Large intestine (tissue), 3 donors: Measurements from ENCODE around the gene PDIA4. TPM values are rescaled to one million over a fixed set of nuclear protein-coding genes. Genes with fewer than 3 reads are reported as not detected.
"Not testable (repeated sequence)": the region's sequence is repeated elsewhere in the genome, so short reads cannot be mapped to it uniquely, and the experiment has no call there.

ENCODE experiments used
- DNase-seq, 2 donors: peaks; one replicate each; pipeline versions ENCODE4 v3.0.0 to v3.0.0-alpha.2; 2013
- H3K27ac ChIP-seq: one replicate; pipeline ENCODE4 v1.5.1; 2013; ENCODE audit warnings: low read length
- H3K27me3 ChIP-seq: 2 replicates; pipeline ENCODE4 v1.6.1; 2013; ENCODE audit warnings: low read length; ENCODE audit not compliant: control insufficient read depth, insufficient read depth
- H3K36me3 ChIP-seq: 2 replicates; pipeline ENCODE4 v1.6.1; 2013; ENCODE audit warnings: low read length; ENCODE audit not compliant: control insufficient read depth, insufficient read depth
- H3K4me1 ChIP-seq: one replicate; pipeline ENCODE4 v1.6.1; 2013; ENCODE audit warnings: low read length; ENCODE audit not compliant: control insufficient read depth, insufficient read depth
- H3K4me3 ChIP-seq: one replicate; pipeline ENCODE4 v1.5.1; 2013; ENCODE audit warnings: low read length
- H3K9me3 ChIP-seq: one replicate; pipeline ENCODE4 v1.6.1; 2013; ENCODE audit warnings: mild to moderate bottlenecking, low read depth, low read length, moderate library complexity; ENCODE audit not compliant: control insufficient read depth
- WGBS: methylation state at CpG from one replicate; pipeline ENCODE4 v1.1.5; 2013; ENCODE audit warnings: low lambda C conversion rate; ENCODE audit not compliant: insufficient coverage; 5-methylcytosine and 5-hydroxymethylcytosine counted together
- polyA plus RNA-seq: library from polyadenylated mRNA; unstranded; fragments of 120-200 nt; gene quantifications from one replicate; pipeline ENCODE4 v1.2.1, GENCODE V29; 2013

The PDIA4 gene
- polyA plus RNA-seq, 1 donor = 134 TPM

DNA sequence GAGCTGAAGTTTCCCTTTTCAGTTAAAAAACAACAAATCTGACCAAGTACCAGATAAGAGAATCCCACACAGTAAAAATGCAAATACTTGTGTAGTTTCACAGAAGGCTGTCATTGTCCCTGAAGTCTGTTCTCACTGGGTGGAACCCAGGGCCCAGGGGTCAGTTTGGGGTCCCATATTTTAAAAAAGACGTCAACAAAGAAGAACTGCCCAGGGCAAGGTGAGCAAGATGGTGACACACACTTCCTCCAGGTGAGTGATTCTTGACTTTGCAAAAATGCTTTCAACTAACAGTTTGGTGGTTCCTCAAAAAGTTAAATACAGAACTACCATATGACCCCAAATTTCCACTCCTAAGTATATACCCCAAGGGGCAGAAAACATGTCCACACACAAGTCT, 36.8 kb downstream of the PDIA4 start:
- no peaks in the 10 kb centered on the region for H3K9me3 ChIP-seq
- no peak overlapping the region for H3K27ac ChIP-seq
- DNase-seq = no peak
- H3K27me3 ChIP-seq = no peaks in the 10 kb centered on the region
- 83% methylated on average over 1 of the region's 1 CpG for WGBS
- H3K4me1 ChIP-seq = peaks cover 9% of the 10 kb centered on the region
- H3K4me3 ChIP-seq = no peak overlapping the region
- no peaks in the 10 kb centered on the region for H3K36me3 ChIP-seq

DNA sequence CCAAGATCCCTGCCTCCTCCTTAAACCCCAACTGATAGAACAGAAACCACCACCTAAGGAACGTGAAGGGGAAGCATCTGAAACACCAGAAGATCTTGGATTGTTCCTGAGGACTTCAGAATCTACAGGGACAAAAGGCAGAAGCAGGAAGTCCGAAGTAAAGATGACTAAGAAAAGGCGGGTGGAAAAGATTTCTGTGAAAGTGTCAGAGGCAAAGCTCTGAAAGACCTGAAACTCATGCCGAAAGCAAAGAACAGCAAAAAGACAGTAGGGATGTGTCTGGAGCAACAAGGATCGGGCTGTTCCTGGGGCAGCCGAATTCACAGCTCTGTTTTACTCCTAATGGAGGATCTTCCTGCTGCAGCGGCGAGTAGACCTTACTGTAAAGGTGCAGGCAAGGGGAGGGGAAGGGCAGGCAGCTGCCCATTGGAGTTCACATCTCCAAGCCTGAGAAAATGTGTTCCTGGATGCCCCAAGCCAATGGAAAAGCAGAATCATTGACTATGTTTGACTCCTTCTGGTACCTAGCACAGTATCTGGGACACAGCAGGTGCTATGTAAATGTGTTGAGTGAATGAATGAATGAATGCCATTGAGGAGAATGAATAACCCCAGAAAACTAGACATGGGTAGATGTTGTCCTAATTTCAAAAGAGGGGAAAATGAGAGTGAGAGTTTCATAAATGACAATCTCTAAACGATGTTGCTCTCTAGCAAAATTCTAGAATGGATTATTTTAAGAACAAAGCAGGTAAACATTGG, 40.4 kb downstream of the PDIA4 start:
- H3K27me3 ChIP-seq = no peaks in the 10 kb centered on the region
- peak overlapping the region; percentile 72 for H3K4me3 ChIP-seq
- no peaks in the 10 kb centered on the region for H3K9me3 ChIP-seq
- H3K27ac ChIP-seq = peak overlapping the region; percentile 89
- peak in 1 of 2 donors; percentile 57 for DNase-seq
- WGBS = 8% methylated on average over 4 of the region's 9 CpGs
- H3K4me1 ChIP-seq = peaks cover 14% of the 10 kb centered on the region
- no peaks in the 10 kb centered on the region for H3K36me3 ChIP-seq

DNA sequence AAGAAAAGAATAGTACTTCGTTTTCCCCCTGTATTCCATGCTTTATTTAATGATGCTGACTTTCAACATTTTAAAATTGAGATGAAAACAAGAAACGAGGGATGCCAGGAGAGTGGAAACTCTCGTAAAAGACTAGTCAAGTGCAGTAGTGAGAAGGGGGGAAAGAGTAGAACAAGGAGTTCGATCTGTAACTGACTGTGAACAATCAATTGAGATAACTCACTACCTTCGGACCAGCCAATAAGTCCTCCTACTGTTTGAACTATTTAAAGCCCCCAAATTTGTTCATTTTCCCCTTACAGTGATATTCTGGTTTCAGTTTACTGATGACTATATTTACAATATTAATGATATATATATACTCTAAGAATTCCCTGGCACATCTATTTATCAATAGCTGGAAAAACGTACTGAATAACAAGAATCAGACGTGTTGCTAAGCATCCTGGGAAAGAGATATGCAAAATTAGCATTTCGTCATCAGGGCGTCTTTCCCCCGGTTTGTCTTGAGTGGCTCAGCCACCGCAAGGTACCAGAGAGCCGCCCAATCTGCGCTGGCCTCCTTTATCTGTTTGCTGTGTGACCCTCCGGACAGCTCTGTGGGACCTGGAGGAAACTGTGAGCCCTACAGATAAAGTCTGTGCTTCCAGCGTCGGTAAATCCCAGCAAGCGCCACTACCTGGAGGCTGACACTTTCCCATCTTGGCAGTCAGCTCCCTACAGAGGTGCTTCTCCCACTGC, 41.1 kb downstream of the PDIA4 start:
- WGBS = 0% methylated on average over 1 of the region's 17 CpGs

DNA sequence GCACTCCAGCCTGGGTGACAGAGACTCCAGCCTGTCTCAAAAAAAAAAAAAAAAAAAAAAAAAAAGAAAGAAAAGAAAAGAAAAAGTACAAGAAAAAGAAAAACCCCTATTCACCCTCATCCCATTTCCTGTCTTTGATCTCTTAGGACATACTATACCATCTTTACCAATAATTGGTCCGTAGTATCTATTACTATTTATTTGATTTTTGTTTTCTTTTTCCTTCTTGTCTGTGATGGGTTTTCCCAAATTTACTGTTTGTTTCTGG, 41.6 kb downstream of the PDIA4 start:
- H3K9me3 ChIP-seq = no peaks in the 10 kb centered on the region
- no peak overlapping the region for H3K27ac ChIP-seq
- H3K27me3 ChIP-seq = peaks cover under 1% of the 10 kb centered on the region
- peak overlapping the region; percentile 72 for H3K4me3 ChIP-seq
- no peak for DNase-seq
- peaks cover 14% of the 10 kb centered on the region for H3K4me1 ChIP-seq
- 80% methylated on average over 1 of the region's 1 CpG for WGBS
- H3K36me3 ChIP-seq = no peaks in the 10 kb centered on the region

More for the DNA sequence above, 41.1 kb downstream of the PDIA4 start:
- no peaks in the 10 kb centered on the region for H3K27me3 ChIP-seq
- peak; percentile 90 to 91 for DNase-seq
- no peaks in the 10 kb centered on the region for H3K36me3 ChIP-seq
- peaks cover 14% of the 10 kb centered on the region for H3K4me1 ChIP-seq
- peak overlapping the region; percentile 72 for H3K4me3 ChIP-seq
- H3K27ac ChIP-seq = peak overlapping the region; percentile 89
- H3K9me3 ChIP-seq = no peaks in the 10 kb centered on the region

DNA sequence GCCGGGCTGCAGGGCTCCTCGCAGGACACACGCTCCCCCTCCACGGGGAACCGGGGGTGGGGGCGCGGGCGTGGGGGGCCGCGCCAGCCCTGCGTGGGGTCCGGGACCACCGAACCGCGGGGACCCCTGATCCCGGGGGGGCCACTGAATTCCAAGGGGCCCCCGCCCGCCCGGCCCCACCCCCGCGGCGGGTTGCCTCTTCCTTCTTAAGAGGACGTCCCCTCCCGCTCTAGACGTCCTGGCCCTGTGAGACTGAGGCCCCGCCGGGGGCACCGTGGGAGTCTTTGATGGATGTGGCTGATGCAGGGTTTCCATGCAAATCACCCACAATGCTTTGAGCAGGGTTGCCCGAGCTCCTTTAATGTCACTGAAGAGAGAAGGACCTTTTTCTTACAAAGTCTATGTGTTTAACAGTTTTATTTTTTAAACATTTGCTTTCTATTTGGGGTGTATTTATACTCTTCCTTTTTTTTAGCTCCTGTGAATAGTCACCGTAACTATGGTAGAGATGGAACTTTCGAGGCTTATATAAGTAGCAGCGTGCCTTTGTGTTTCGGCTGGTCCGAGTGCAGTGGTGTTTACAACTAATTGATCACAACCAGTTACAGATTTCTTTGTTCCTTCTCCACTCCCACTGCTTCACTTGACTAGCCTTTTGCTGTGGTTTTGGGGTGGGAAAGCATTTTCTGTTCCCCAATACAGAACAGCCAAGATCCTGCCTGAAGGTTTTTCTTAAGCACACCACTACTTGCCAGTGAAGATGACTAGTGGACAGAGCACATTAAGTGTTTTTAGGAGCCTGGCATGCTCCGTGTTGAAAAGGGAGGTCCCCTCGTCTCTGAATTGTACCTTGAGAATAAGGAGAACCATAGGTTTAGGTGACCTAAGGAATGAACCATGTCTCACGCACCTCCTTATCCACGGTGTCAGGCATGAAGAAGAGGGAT, 44.8 kb downstream of the PDIA4 start:
- H3K27ac ChIP-seq = peak overlapping the region; percentile 37
- H3K36me3 ChIP-seq = no peaks in the 10 kb centered on the region
- peaks cover 9% of the 10 kb centered on the region for H3K4me1 ChIP-seq
- WGBS = 0% methylated on average over 2 of the region's 38 CpGs
- peaks cover 5% of the 10 kb centered on the region for H3K27me3 ChIP-seq
- peak overlapping the region; percentile 64 for H3K4me3 ChIP-seq
- DNase-seq = peak; percentile 42 to 77
- H3K9me3 ChIP-seq = no peaks in the 10 kb centered on the region

DNA sequence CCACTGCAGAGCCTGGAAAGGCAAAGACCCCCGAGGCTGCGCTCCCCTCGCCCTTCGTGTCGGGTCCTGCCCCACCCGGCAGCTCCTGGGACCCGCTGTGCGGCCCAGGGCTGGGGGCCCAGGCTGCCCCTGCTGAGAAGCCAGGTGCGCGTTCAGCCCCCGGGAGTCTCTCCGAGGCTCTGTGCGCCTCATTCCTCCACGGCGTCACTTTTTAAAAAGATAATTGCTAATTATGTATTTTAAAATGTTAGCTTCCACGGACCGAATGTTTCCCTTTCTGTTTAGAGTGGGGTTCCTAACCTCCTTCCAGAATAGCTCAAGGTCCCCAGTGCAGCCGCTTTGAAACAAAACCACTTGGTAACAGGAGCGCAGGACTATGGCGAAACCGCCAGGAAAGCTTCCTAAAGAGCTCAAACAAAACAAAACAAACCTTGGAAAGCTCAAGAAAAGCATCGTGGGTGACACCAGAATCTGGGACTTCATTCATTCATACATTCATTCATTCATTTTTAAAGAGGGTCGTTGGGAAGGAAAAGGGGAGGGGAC, 45.6 kb downstream of the PDIA4 start:
- Histone ChIP-seq H3K36me3 (no peaks in the 10 kb centered on the region), H3K9me3 (no peaks in the 10 kb centered on the region), H3K4me1 (peaks cover 5% of the 10 kb centered on the region), H3K27me3 (peaks cover 5% of the 10 kb centered on the region), H3K27ac (no peak overlapping the region), H3K4me3 (peak overlapping the region; percentile 64)
- peak in 1 of 2 donors; percentile 44 for DNase-seq
- no CpG with 5 or more reads among the region's 23 CpGs for WGBS

DNA sequence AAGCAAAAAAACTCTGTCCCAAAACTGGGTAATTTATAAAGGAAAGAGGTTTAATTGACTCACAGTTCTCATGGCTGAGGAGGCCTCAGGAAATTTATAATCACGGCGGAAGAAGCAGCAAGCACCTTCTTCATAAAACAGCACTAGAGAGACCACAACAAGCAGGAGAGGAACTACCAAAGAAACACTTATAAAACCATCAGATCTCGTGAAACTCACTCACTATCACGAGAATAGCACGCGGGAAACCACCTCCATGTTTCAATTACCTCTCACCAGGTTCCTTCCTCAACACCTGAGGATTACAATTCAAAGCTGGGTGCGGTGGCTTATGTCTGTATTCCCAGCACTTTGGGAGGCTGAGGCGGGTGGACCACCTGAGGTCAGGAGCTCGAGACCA, 48.5 kb downstream of the PDIA4 start:
- peaks cover 4% of the 10 kb centered on the region for H3K4me1 ChIP-seq
- H3K4me3 ChIP-seq = no peak overlapping the region
- H3K27ac ChIP-seq = no peak overlapping the region
- H3K9me3 ChIP-seq = no peaks in the 10 kb centered on the region
- H3K36me3 ChIP-seq = no peaks in the 10 kb centered on the region
- peaks cover 5% of the 10 kb centered on the region for H3K27me3 ChIP-seq
- no CpG with 5 or more reads among the region's 9 CpGs for WGBS
- DNase-seq = no peak

DNA sequence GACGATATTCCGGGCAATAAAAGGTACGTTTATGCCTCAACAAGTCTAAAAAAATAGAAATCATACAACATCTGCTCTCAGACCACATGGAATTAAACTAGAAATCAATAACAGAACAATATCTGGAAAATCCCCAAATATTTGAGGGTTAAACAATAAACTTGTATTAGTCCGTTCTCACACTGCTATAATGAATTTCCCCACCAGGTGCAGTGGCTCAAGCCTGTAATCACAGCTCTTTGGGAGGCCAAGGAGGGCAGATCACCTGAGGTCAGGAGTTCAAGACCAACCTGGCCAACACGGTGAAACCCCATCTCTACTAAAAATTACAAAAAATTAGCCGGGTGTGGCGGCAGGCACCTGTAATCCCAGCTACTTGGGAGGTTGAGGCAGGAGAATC, 49.2 kb downstream of the PDIA4 start:
- H3K27me3 ChIP-seq, H3K4me1 ChIP-seq, H3K27ac ChIP-seq, H3K4me3 ChIP-seq, H3K9me3 ChIP-seq, DNase-seq, H3K36me3 ChIP-seq: not testable (repeated sequence)
- WGBS = 67% methylated on average over 3 of the region's 7 CpGs

DNA sequence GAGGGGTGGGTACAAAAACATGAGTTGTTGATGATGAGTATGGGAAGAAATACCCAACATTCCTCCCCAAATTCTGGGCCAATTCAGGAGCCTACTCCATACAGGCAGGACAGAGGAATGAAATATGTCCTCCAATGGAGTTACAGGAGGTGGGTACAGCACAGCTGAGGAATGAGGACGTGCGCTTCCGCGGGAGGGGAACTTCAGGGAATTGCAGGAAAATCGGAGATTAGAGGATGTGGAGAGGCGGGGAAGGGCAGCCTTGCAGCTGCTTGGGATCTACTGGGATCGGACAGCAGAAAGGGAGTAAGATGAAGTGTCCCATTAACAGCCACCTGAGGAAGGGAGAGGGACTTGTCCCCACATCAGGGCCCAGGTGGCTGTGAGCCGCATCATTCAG, 50.2 kb downstream of the PDIA4 start:
- Histone ChIP-seq H3K4me1 (no peaks in the 10 kb centered on the region), H3K27ac (no peak overlapping the region), H3K4me3 (no peak overlapping the region), H3K9me3 (no peaks in the 10 kb centered on the region), H3K27me3 (peaks cover 5% of the 10 kb centered on the region), H3K36me3 (no peaks in the 10 kb centered on the region)
- 61% methylated on average over 2 of the region's 8 CpGs for WGBS
- DNase-seq = no peak

DNA sequence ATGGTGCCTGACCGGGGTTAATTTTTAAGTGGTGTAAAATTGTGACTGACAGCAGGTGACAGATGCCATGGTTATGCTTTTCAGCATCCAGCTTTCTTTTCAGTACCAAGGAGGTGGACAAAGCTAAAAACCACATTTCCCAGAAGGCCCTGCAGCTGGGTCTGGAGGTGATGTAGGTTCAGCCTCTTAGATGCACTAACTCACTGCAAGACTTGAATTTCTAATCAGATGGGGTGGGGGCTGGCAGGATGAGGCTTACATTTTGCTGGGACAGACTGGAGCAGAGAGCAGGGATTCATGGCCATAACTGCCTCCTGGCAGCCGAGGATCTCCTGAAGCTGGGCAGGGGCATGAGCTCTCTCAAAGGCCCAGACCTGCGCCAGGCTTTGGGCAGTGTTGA, 52.4 kb downstream of the PDIA4 start:
- H3K36me3 ChIP-seq = no peaks in the 10 kb centered on the region
- H3K27me3 ChIP-seq = no peaks in the 10 kb centered on the region
- no peak overlapping the region for H3K27ac ChIP-seq
- no peaks in the 10 kb centered on the region for H3K9me3 ChIP-seq
- no peak for DNase-seq
- H3K4me3 ChIP-seq = no peak overlapping the region
- no CpG with 5 or more reads among the region's 3 CpGs for WGBS
- H3K4me1 ChIP-seq = no peaks in the 10 kb centered on the region
